Measurements from ENCODE around the gene WAC. TPM values are rescaled to one million over a fixed set of nuclear protein-coding genes. Genes with fewer than 3 reads are reported as not detected.

The WAC gene
- total and polyA plus RNA-seq, 7 donors, result 39.1 to 180 (median 132) TPM

DNA sequence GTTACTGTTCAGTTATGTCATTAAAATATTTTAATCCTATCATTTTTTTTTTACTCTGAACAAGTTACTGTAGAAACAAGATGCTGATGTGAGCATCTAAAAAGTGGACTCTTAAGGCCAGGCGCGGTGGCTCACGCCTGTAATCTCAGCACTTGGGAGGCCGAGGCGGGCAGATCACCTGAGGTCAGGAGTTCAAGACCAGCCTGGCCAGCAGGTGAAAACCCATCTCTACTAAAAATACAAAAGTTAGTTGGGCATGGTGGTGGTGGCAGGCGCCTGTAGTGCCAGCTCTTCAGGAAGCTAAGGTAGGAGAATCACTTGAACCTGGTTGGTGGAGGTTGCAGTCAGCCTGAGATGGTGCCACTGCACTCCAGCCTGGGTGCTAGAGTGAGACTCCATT is 2.9 kb downstream of the WAC start:
- Histone ChIP-seq H3K36me3 (peaks cover 12 to 62% (median 22%) of the 10 kb centered on the region in 4 donors), H3K9me3 (no peaks in the 10 kb centered on the region), H3K27me3 (no peaks in the 10 kb centered on the region), H3K4me1 (peaks cover 0 to 60% (median 32%) of the 10 kb centered on the region in 4 donors), H3K27ac (no peak overlapping the region), H3K4me3 (no peak overlapping the region)
- intact Hi-C loops (cut with DNase I), result no loop called here
- TF ChIP-seq EP300 (IDR thresholded peaks at IDR 0.05), result no peak
- TF ChIP-seq, protein P1, sequence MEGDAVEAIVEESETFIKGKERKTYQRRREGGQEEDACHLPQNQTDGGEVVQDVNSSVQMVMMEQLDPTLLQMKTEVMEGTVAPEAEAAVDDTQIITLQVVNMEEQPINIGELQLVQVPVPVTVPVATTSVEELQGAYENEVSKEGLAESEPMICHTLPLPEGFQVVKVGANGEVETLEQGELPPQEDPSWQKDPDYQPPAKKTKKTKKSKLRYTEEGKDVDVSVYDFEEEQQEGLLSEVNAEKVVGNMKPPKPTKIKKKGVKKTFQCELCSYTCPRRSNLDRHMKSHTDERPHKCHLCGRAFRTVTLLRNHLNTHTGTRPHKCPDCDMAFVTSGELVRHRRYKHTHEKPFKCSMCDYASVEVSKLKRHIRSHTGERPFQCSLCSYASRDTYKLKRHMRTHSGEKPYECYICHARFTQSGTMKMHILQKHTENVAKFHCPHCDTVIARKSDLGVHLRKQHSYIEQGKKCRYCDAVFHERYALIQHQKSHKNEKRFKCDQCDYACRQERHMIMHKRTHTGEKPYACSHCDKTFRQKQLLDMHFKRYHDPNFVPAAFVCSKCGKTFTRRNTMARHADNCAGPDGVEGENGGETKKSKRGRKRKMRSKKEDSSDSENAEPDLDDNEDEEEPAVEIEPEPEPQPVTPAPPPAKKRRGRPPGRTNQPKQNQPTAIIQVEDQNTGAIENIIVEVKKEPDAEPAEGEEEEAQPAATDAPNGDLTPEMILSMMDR (IDR thresholded peaks at IDR 0.05), result no peak
- TF ChIP-seq POLR2AphosphoS5 (IDR thresholded peaks at IDR 0.05), result no peak
- no peak for TF ChIP-seq POLR2A (IDR thresholded peaks at IDR 0.05)
- WGBS, 2 donors, result 94% methylated on average over 6 of the region's 6 CpGs
- DNase-seq, result no peak

DNA sequence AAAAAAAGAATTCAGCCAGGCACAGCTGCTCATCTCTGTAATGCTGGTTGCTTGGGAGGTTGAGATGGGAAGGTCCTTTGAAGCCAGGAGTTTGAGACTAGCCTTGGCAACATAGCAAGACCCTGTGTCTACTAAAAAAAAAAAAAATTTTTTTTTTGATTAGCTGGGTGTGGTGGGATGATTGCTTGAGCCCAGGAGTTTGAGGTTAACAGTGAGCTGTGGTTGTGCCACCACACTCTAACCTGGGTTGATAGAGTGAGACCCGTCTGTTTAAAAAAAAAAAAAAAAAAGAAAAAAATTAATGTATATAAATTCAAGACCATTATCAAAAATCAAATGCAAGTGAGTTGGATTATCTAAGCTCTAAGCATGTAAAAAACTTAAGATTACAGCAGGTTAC is 5.7 kb downstream of the WAC start:
- Histone ChIP-seq H3K4me3 (no peak overlapping the region), H3K36me3 (peaks cover 12 to 90% (median 22%) of the 10 kb centered on the region in 4 donors), H3K4me1 (peaks cover 0 to 63% (median 32%) of the 10 kb centered on the region in 4 donors), H3K27ac (no peak overlapping the region), H3K9me3 (no peaks in the 10 kb centered on the region), H3K27me3 (no peaks in the 10 kb centered on the region)
- intact Hi-C loops (cut with DNase I), result no loop called here
- WGBS, 2 donors, result 78 to 89% methylated on average over 1 of the region's 1 CpG
- no peak for DNase-seq
- TF ChIP-seq EP300 (IDR thresholded peaks at IDR 0.05), result no peak
- TF ChIP-seq, protein P1 (IDR thresholded peaks at IDR 0.05), result no peak
- TF ChIP-seq POLR2AphosphoS5 (IDR thresholded peaks at IDR 0.05), result no peak
- TF ChIP-seq POLR2A (IDR thresholded peaks at IDR 0.05), result no peak

DNA sequence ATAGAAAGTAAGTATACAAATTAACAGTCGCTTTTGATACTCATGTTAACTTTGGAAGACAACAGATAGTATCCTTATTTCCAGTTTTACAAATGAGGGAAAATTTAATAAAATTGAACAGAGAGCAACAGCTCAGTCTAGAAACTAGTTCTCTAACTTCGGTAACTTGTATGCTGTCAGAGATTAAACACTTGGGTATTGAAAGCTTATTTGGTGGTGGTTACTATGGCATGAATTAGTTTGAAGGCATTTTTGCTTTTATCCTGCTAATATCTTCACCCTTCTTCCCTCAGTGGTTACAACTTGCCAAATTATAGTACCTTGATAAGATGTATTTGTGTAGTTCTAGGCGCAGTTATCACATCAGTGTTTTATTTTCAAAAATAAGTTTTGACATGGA is 7.2 kb downstream of the WAC start:
- Histone ChIP-seq H3K27ac (no peak overlapping the region), H3K36me3 (peaks cover 12 to 95% (median 22%) of the 10 kb centered on the region in 4 donors), H3K4me1 (peaks cover 0 to 54% (median 24%) of the 10 kb centered on the region in 4 donors), H3K4me3 (no peak overlapping the region), H3K9me3 (no peaks in the 10 kb centered on the region), H3K27me3 (no peaks in the 10 kb centered on the region)
- WGBS, 2 donors, result 90 to 91% methylated on average over 3 of the region's 3 CpGs
- intact Hi-C loops (cut with DNase I), result no loop called here
- TF ChIP-seq, protein P1 (IDR thresholded peaks at IDR 0.05), result no peak
- no peak for TF ChIP-seq POLR2A (IDR thresholded peaks at IDR 0.05)
- no peak for TF ChIP-seq EP300 (IDR thresholded peaks at IDR 0.05)
- TF ChIP-seq POLR2AphosphoS5 (IDR thresholded peaks at IDR 0.05), result no peak
- no peak for DNase-seq

DNA sequence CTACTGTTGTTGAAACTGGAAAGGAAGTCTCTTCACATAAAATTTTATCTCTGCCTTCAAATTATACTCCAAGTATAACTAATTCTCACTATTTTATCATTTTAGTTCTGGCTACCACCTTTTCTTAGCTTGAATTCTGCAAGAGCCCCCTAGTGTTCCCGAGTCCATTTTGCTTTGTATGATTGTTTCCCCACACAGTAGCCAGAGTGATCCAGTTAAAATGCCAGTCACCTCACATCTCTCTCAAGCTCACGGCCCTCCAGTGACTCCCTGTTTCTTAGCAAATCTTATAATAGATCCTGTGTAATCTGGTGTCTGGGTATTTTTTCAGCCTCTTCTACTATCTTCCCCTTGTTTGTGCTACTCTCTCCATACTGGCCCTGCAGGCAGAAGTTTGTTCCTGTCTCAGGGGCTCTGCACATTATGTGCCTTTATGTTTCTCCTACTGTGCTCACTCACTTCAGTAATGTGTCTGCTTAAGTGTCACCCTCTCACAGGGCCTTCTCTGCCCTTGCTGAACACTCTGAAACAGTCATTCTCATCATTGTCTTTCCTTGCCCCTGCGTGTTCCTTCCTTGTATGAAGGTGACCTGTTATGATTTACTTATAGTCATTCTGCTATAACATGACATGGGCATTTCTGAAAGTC is 8.9 kb downstream of the WAC start:
- Histone ChIP-seq H3K4me1 (peaks cover 0 to 51% (median 19%) of the 10 kb centered on the region in 4 donors), H3K4me3 (no peak overlapping the region)

More for the DNA sequence above, 8.9 kb downstream of the WAC start:
- intact Hi-C loops (cut with DNase I), result no loop called here
- WGBS, 2 donors, result 70 to 79% methylated on average over 3 of the region's 3 CpGs
- no peaks in the 10 kb centered on the region for H3K9me3 ChIP-seq
- H3K27ac ChIP-seq, result no peak overlapping the region
- H3K27me3 ChIP-seq, result no peaks in the 10 kb centered on the region
- H3K36me3 ChIP-seq, result peaks cover 5 to 78% (median 14%) of the 10 kb centered on the region in 4 donors
- TF ChIP-seq, protein P1 (IDR thresholded peaks at IDR 0.05), result no peak
- TF ChIP-seq EP300 (IDR thresholded peaks at IDR 0.05) (no peak), POLR2A (IDR thresholded peaks at IDR 0.05) (no peak)
- no peak for DNase-seq
